GM23248 (cell line): ENCODE data around the gene PLXNB3. TPM values are rescaled to one million over a fixed set of nuclear protein-coding genes. Genes with fewer than 3 reads are reported as not detected.
A peak's percentile ranks its signal among the peaks of the same experiment; 100 is the strongest.

Source experiments
- DNase-seq: peaks from one replicate; pipeline ENCODE4 v3.0.0-alpha.2; 2015
- H2AFZ ChIP-seq: fragments of 200-600 bp; sonication (generic); 2 replicates; pipeline ENCODE4 v1.6.1; 2016; ENCODE audit warnings: antibody characterized with exemption
- H3F3A ChIP-seq: fragments of 200-600 bp; sonication (generic); 2 replicates; pipeline ENCODE4 v1.6.1; 2016; ENCODE audit warnings: mild to moderate bottlenecking, antibody characterized with exemption, mixed run types; ENCODE audit not compliant: insufficient read depth
- H3K27ac ChIP-seq: fragments of 200-600 bp; sonication (generic); 2 replicates; pipeline ENCODE4 v1.5.1; 2016; ENCODE audit warnings: mild to moderate bottlenecking
- H3K27me3 ChIP-seq: fragments of 200-600 bp; sonication (generic); replicated peaks from 2 replicates; pipeline ENCODE4 v1.6.1; 2016; ENCODE audit warnings: mild to moderate bottlenecking; ENCODE audit not compliant: insufficient read depth
- H3K36me3 ChIP-seq: fragments of 200-600 bp; sonication (generic); 2 replicates; pipeline ENCODE4 v1.6.1; 2016; ENCODE audit warnings: low read depth, mild to moderate bottlenecking
- H3K4me1 ChIP-seq: fragments of 200-600 bp; sonication (generic); 2 replicates; pipeline ENCODE4 v1.6.1; 2016; ENCODE audit warnings: mild to moderate bottlenecking; ENCODE audit not compliant: insufficient read depth
- H3K4me2 ChIP-seq: fragments of 200-600 bp; sonication (generic); one replicate; pipeline ENCODE4 v1.6.1; 2016; ENCODE audit warnings: mild to moderate bottlenecking; ENCODE audit not compliant: unreplicated experiment
- H3K4me3 ChIP-seq: fragments of 200-600 bp; sonication (generic); 2 replicates; pipeline ENCODE4 v1.5.1; 2016; ENCODE audit warnings: mild to moderate bottlenecking
- H3K79me2 ChIP-seq: fragments of 200-600 bp; sonication (generic); 2 replicates; pipeline ENCODE4 v1.6.1; 2016; ENCODE audit warnings: mild to moderate bottlenecking; ENCODE audit not compliant: insufficient read depth
- H3K9ac ChIP-seq: fragments of 200-600 bp; sonication (generic); 2 replicates; pipeline ENCODE4 v1.6.1; 2016; ENCODE audit warnings: mild to moderate bottlenecking
- H3K9me2 ChIP-seq: fragments of 200-600 bp; sonication (generic); 2 replicates; pipeline ENCODE4 v1.6.1; 2016; ENCODE audit warnings: mixed run types, mild to moderate bottlenecking, moderate library complexity; ENCODE audit not compliant: insufficient read depth
- H3K9me3 ChIP-seq: fragments of 200-600 bp; sonication (generic); one replicate; pipeline ENCODE4 v1.6.1; 2017; ENCODE audit warnings: low read depth
- H4K20me1 ChIP-seq: fragments of 200-600 bp; sonication (generic); 2 replicates; pipeline ENCODE4 v1.6.0; 2016; ENCODE audit not compliant: insufficient read depth
- EZH2 ChIP-seq: fragments of 200-600 bp; sonication (generic); IDR thresholded peaks from 2 replicates; pipeline ENCODE4 v1.6.1; 2018; ENCODE audit warnings: antibody characterized with exemption, mild to moderate bottlenecking; ENCODE audit not compliant: insufficient read depth, poor library complexity, severe bottlenecking
- EZH2phosphoT487 ChIP-seq: fragments of 200-600 bp; sonication (generic); IDR thresholded peaks from 2 replicates; pipeline ENCODE4 v1.6.1; 2018; ENCODE audit warnings: antibody characterized with exemption, moderate library complexity, mild to moderate bottlenecking, low read depth; ENCODE audit not compliant: insufficient read depth
- WGBS, 2 experiments: methylation state at CpG; one replicate each; pipeline ENCODE4 v1.1.6; 2015 to 2017; ENCODE audit warnings: low lambda C conversion rate in 2 of 2, low coverage in 1 of 2; ENCODE audit errors: missing lambda C conversion rate in 2 of 2; 5-methylcytosine and 5-hydroxymethylcytosine counted together
- in situ Hi-C: fragments of 300-500 bp; cut with MboI; formaldehyde crosslinking; loops from 2 replicates; pipeline ENCODE4 v1.15.0; 2020
- polyA plus RNA-seq: library from polyadenylated mRNA; unstranded; fragments of >200 nt; fragmentation: Nextera tagmentation; extraction: Ambion mirVana; gene quantifications from 2 replicates; pipeline ENCODE4 v1.2.1, GENCODE V29; 2016
- total RNA-seq: library from RNA; depleted of rRNA; stranded (reverse); fragments of >200 nt; shearing (Covaris generic); gene quantifications from 2 replicates; pipeline ENCODE4 v1.2.3, GENCODE V29; 2014

Gene PLXNB3
- total and polyA plus RNA-seq, 2 experiments from 2014 or later = 8.8 to 12.5 TPM

GRCh38 chrX:153778181-153778580, 14.1 kb downstream of the PLXNB3 start:
- 73 to 85% methylated on average over 8 to 9 of the region's 17 CpGs for WGBS, 2 experiments
- Histone ChIP-seq H3K27ac (no peak overlapping the region), H3K36me3 (no peaks in the 10 kb centered on the region), H3K9me3 (no peaks in the 10 kb centered on the region), H2AFZ (no peak overlapping the region), H3K9ac (no peak overlapping the region), H3K4me3 (no peak overlapping the region), H4K20me1 (no peaks in the 10 kb centered on the region), H3K4me1 (no peaks in the 10 kb centered on the region), H3K27me3 (no peaks in the 10 kb centered on the region), H3K4me2 (no peak overlapping the region), H3K9me2 (no peaks in the 10 kb centered on the region), H3F3A (no peaks in the 10 kb centered on the region), H3K79me2 (no peaks in the 10 kb centered on the region)
- DNase-seq = no peak
- in situ Hi-C loops = no loop called here
- TF ChIP-seq EZH2phosphoT487 (no peak), EZH2 (no peak)

GRCh38 chrX:153778684-153779101, 14.6 kb downstream of the PLXNB3 start:
- Histone ChIP-seq H3K9ac (no peak overlapping the region), H3K36me3 (no peaks in the 10 kb centered on the region), H3K9me2 (no peaks in the 10 kb centered on the region), H3F3A (no peaks in the 10 kb centered on the region), H2AFZ (no peak overlapping the region), H3K9me3 (no peaks in the 10 kb centered on the region), H3K4me3 (no peak overlapping the region), H3K27me3 (no peaks in the 10 kb centered on the region), H3K79me2 (no peaks in the 10 kb centered on the region), H3K4me1 (no peaks in the 10 kb centered on the region), H4K20me1 (no peaks in the 10 kb centered on the region), H3K4me2 (no peak overlapping the region), H3K27ac (no peak overlapping the region)
- in situ Hi-C loops = no loop called here
- no peak for DNase-seq
- 100% methylated on average over 1 of the region's 16 CpGs; no CpG with 5 or more reads in 1 of the 2 experiments for WGBS, 2 experiments
- TF ChIP-seq EZH2phosphoT487 = no peak

- WGBS, 2 experiments = 92 to 93% methylated on average over 16 to 17 of the region's 18 CpGs
- no peaks in the 10 kb centered on the region for H3F3A ChIP-seq
- no peak overlapping the region for H3K9ac ChIP-seq
- no peaks in the 10 kb centered on the region for H3K79me2 ChIP-seq
- no peaks in the 10 kb centered on the region for H3K27me3 ChIP-seq
- TF ChIP-seq EZH2 (no peak), EZH2phosphoT487 (no peak)
- H3K36me3 ChIP-seq = no peaks in the 10 kb centered on the region
- H3K4me3 ChIP-seq = no peak overlapping the region
- H3K27ac ChIP-seq = no peak overlapping the region
- in situ Hi-C loops = no loop called here
- H3K9me3 ChIP-seq = no peaks in the 10 kb centered on the region
- H3K4me1 ChIP-seq = no peaks in the 10 kb centered on the region
- H3K4me2 ChIP-seq = no peak overlapping the region
- H2AFZ ChIP-seq = no peak overlapping the region
- no peaks in the 10 kb centered on the region for H3K9me2 ChIP-seq
- no peaks in the 10 kb centered on the region for H4K20me1 ChIP-seq
- DNase-seq = no peak
These were observed 16.0 kb downstream of the PLXNB3 start for GRCh38 chrX:153779891-153780677.

GRCh38 chrX:153780678-153781427, 16.8 kb downstream of the PLXNB3 start, which contains the start of gene SRPK3:
TSS of gene SRPK3 (plus strand) at chrX:153781041. CDS start at chrX:153781087, 46 bp downstream.
- Histone ChIP-seq H3K9me3 (no peaks in the 10 kb centered on the region), H3K27me3 (no peaks in the 10 kb centered on the region), H3K9me2 (no peaks in the 10 kb centered on the region), H3K4me2 (no peak within 1 kb of the TSS), H3K79me2 (no peaks in the 10 kb centered on the region), H2AFZ (no peak within 1 kb of the TSS), H3K4me1 (no peaks in the 10 kb centered on the region), H3K9ac (0 out of 2 replicates have a peak within 1 kb of the TSS, but pooled peaks have one; percentile 3), H3F3A (no peaks in the 10 kb centered on the region), H4K20me1 (no peaks in the 10 kb centered on the region), H3K36me3 (no peaks in the 10 kb centered on the region), H3K27ac (no peak within 1 kb of the TSS), H3K4me3 (no peak within 1 kb of the TSS)
- in situ Hi-C loops = no loop called here
- TF ChIP-seq EZH2 = no peak
- TF ChIP-seq EZH2phosphoT487 = no peak
- peak; percentile 60 for DNase-seq
- WGBS, 2 experiments = 14 to 24% methylated on average over 15 to 17 of the region's 52 CpGs
